Astrocyte (in vitro differentiated cells and primary cell): ENCODE measurements around the gene DHRS7B. TPM values are rescaled to one million over a fixed set of nuclear protein-coding genes. Genes with fewer than 3 reads are reported as not detected.

Experiments used
- DNase-seq: peaks from one replicate; pipeline ENCODE4 v3.0.0-alpha.2; 2010; ENCODE audit warnings: low read depth
- FAIRE-seq: peaks from 2 replicates; lab custom pipeline; 2011; peaks lifted over from hg19 to GRCh38; lab: Jason Lieb, UNC
- H2AFZ ChIP-seq: 2 replicates; pipeline ENCODE4 v1.6.0; 2012; ENCODE audit warnings: low read depth, low read length, inconsistent platforms
- H3K27ac ChIP-seq: 2 replicates; pipeline ENCODE4 v1.5.1; 2011; ENCODE audit warnings: low read depth, low read length, inconsistent platforms
- H3K27me3 ChIP-seq: 2 replicates; pipeline ENCODE4 v1.6.0; 2011; ENCODE audit warnings: low read length, inconsistent platforms; ENCODE audit not compliant: insufficient read depth
- H3K36me3 ChIP-seq: 2 replicates; pipeline ENCODE4 v1.5.1; 2011; ENCODE audit warnings: low read length, inconsistent platforms; ENCODE audit not compliant: insufficient read depth
- H3K4me1 ChIP-seq: 2 replicates; pipeline ENCODE4 v1.5.1; 2011; ENCODE audit warnings: low read length, inconsistent platforms; ENCODE audit not compliant: insufficient read depth
- H3K4me2 ChIP-seq: 2 replicates; pipeline ENCODE4 v1.6.0; 2012; ENCODE audit warnings: low read length, inconsistent platforms
- H3K4me3 ChIP-seq: 2 replicates; pipeline ENCODE4 v1.5.1; 2011; ENCODE audit warnings: low read depth, mild to moderate bottlenecking, low read length, inconsistent platforms; ENCODE audit not compliant: insufficient read depth
- H3K79me2 ChIP-seq: 2 replicates; pipeline ENCODE4 v1.6.0; 2012; ENCODE audit warnings: mild to moderate bottlenecking, low read length, inconsistent platforms; ENCODE audit not compliant: insufficient read depth
- H3K9ac ChIP-seq: 2 replicates; pipeline ENCODE4 v1.6.0; 2012; ENCODE audit warnings: mild to moderate bottlenecking, low read length, inconsistent platforms
- H3K9me3 ChIP-seq: 2 replicates; pipeline ENCODE4 v1.5.1; 2012; ENCODE audit warnings: low read depth, mild to moderate bottlenecking, low read length, inconsistent platforms; ENCODE audit not compliant: insufficient read depth
- H4K20me1 ChIP-seq: 2 replicates; pipeline ENCODE4 v1.6.0; 2012; ENCODE audit warnings: low read length, inconsistent platforms; ENCODE audit not compliant: insufficient read depth
- H3K27ac Mint-ChIP-seq: one replicate; pipeline ENCODE4 v1.8.0; 2021; ENCODE audit warnings: mild to moderate bottlenecking, mixed read lengths; ENCODE audit not compliant: unreplicated experiment
- H3K27me3 Mint-ChIP-seq: one replicate; pipeline ENCODE4 v1.8.0; 2021; ENCODE audit warnings: low read depth, mixed read lengths; ENCODE audit not compliant: unreplicated experiment
- H3K36me3 Mint-ChIP-seq: one replicate; pipeline ENCODE4 v1.8.0; 2021; ENCODE audit warnings: low read depth, mixed read lengths; ENCODE audit not compliant: unreplicated experiment
- H3K4me1 Mint-ChIP-seq: one replicate; pipeline ENCODE4 v1.8.0; 2021; ENCODE audit warnings: low read depth, mixed read lengths; ENCODE audit not compliant: unreplicated experiment
- H3K4me3 Mint-ChIP-seq: one replicate; pipeline ENCODE4 v1.8.0; 2021; ENCODE audit warnings: mild to moderate bottlenecking, moderate library complexity, mixed read lengths; ENCODE audit not compliant: unreplicated experiment
- H3K9me3 Mint-ChIP-seq: one replicate; pipeline ENCODE4 v1.8.0; 2021; ENCODE audit warnings: mild to moderate bottlenecking, mixed read lengths; ENCODE audit not compliant: unreplicated experiment
- CTCF ChIP-seq: IDR thresholded peaks from 2 replicates; pipeline ENCODE4 v1.5.1; 2011; ENCODE audit warnings: low read depth, mild to moderate bottlenecking, inconsistent platforms, low read length, moderate library complexity; ENCODE audit not compliant: insufficient read depth
- EZH2 ChIP-seq: IDR thresholded peaks from 2 replicates; pipeline ENCODE4 v1.6.1; 2012; ENCODE audit warnings: mild to moderate bottlenecking, low read length, inconsistent platforms; ENCODE audit not compliant: insufficient read depth
- total RNA-seq: library from RNA; stranded (reverse); gene quantifications from 2 replicates; pipeline ENCODE4 v1.2.1, GENCODE V29; 2021

Gene DHRS7B
- total RNA-seq, 1 donor from 2014 or later: 15.5 TPM

GRCh38 chr17:21201874-21202273, 75.1 kb downstream of the DHRS7B start:
- Histone ChIP-seq H3K9ac (no peak overlapping the region), H2AFZ (no peak overlapping the region), H3K27me3 (no peaks in the 10 kb centered on the region), H3K36me3 (peaks cover 8% of the 10 kb centered on the region), H3K79me2 (peaks cover 95% of the 10 kb centered on the region), H3K27ac (no peak overlapping the region), H3K4me1 (peaks cover 5% of the 10 kb centered on the region), H3K4me2 (no peak overlapping the region), H3K9me3 (no peaks in the 10 kb centered on the region), H4K20me1 (peaks cover 96% of the 10 kb centered on the region), H3K4me3 (no peak overlapping the region)
- Mint-ChIP-seq H3K27ac (no peak overlapping the region), H3K36me3 (peaks cover 14% of the 10 kb centered on the region), H3K9me3 (no peaks in the 10 kb centered on the region), H3K4me3 (no peak overlapping the region), H3K27me3 (no peaks in the 10 kb centered on the region), H3K4me1 (peaks cover 22% of the 10 kb centered on the region)
- TF ChIP-seq EZH2 (no peak), CTCF (no peak)
- DNase-seq: no peak
- no peak for FAIRE-seq

- TF ChIP-seq EZH2 (no peak), CTCF (no peak)
- no peak overlapping the region for H3K9ac ChIP-seq
- Mint-ChIP-seq H3K9me3 (no peaks in the 10 kb centered on the region), H3K27me3 (no peaks in the 10 kb centered on the region), H3K27ac (no peak overlapping the region), H3K4me1 (peaks cover 22% of the 10 kb centered on the region), H3K4me3 (no peak overlapping the region), H3K36me3 (peaks cover 10% of the 10 kb centered on the region)
- H3K4me2 ChIP-seq: no peak overlapping the region
- no peak overlapping the region for H3K4me3 ChIP-seq
- H2AFZ ChIP-seq: no peak overlapping the region
- H3K9me3 ChIP-seq: no peaks in the 10 kb centered on the region
- H3K79me2 ChIP-seq: peaks cover 97% of the 10 kb centered on the region
- H3K27me3 ChIP-seq: no peaks in the 10 kb centered on the region
- peaks cover 5% of the 10 kb centered on the region for H3K4me1 ChIP-seq
- peaks cover 2% of the 10 kb centered on the region for H3K36me3 ChIP-seq
- FAIRE-seq (no peak), DNase-seq (no peak)
- no peak overlapping the region for H3K27ac ChIP-seq
- peaks cover 96% of the 10 kb centered on the region for H4K20me1 ChIP-seq
Measured at GRCh38 chr17:21202512-21202911, 75.7 kb downstream of the DHRS7B start.

- H4K20me1 ChIP-seq: peaks cover 89% of the 10 kb centered on the region
- H3K27me3 Mint-ChIP-seq: no peaks in the 10 kb centered on the region
- no peaks in the 10 kb centered on the region for H3K9me3 Mint-ChIP-seq
- no peaks in the 10 kb centered on the region for H3K36me3 ChIP-seq
- DNase-seq (no peak), FAIRE-seq (no peak)
- peaks cover under 1% of the 10 kb centered on the region for H3K4me1 ChIP-seq
- H3K27ac Mint-ChIP-seq: no peak overlapping the region
- peaks cover 7% of the 10 kb centered on the region for H3K36me3 Mint-ChIP-seq
- H3K4me2 ChIP-seq: no peak overlapping the region
- peaks cover 13% of the 10 kb centered on the region for H3K4me1 Mint-ChIP-seq
- H3K9ac ChIP-seq: no peak overlapping the region
- no peaks in the 10 kb centered on the region for H3K9me3 ChIP-seq
- H2AFZ ChIP-seq: no peak overlapping the region
- no peak overlapping the region for H3K27ac ChIP-seq
- TF ChIP-seq CTCF: no peak
- TF ChIP-seq EZH2: no peak
- no peak overlapping the region for H3K4me3 Mint-ChIP-seq
- peaks cover 97% of the 10 kb centered on the region for H3K79me2 ChIP-seq
- no peaks in the 10 kb centered on the region for H3K27me3 ChIP-seq
- H3K4me3 ChIP-seq: no peak overlapping the region
Measured at GRCh38 chr17:21204935-21205334, 78.2 kb downstream of the DHRS7B start.
